Nephron progenitor cell (in vitro differentiated cells): Measurements from ENCODE around the gene LDB1.
A peak's percentile ranks its signal among the peaks of the same experiment; 100 is the strongest.

Experiments
- DNase-seq: peaks from one replicate; pipeline ENCODE4 v3.0.0; 2021
- H3K27ac Mint-ChIP-seq: 2 replicates; pipeline ENCODE4 v1.8.0; 2021; ENCODE audit warnings: mild to moderate bottlenecking, moderate library complexity, mixed read lengths
- H3K27me3 Mint-ChIP-seq: 2 replicates; pipeline ENCODE4 v1.8.0; 2021; ENCODE audit warnings: mild to moderate bottlenecking, low read depth, mixed read lengths; ENCODE audit not compliant: poor library complexity
- H3K36me3 Mint-ChIP-seq: 2 replicates; pipeline ENCODE4 v1.8.0; 2021; ENCODE audit warnings: low read depth, mixed read lengths
- H3K4me1 Mint-ChIP-seq: 2 replicates; pipeline ENCODE4 v1.8.0; 2021; ENCODE audit warnings: mixed read lengths
- H3K4me3 Mint-ChIP-seq: 2 replicates; pipeline ENCODE4 v1.8.0; 2021; ENCODE audit warnings: mild to moderate bottlenecking, moderate library complexity, mixed read lengths
- H3K9me3 Mint-ChIP-seq: 2 replicates; pipeline ENCODE4 v1.8.0; 2021; ENCODE audit warnings: mild to moderate bottlenecking, moderate library complexity, mixed read lengths
- CTCF ChIP-seq: fragments of 200-600 bp; sonication (generic); IDR thresholded peaks from 2 replicates; pipeline ENCODE4 v1.5.0; 2021; ENCODE audit warnings: antibody characterized with exemption

The LDB1 gene

GRCh38 chr10:102140913-102141540 lies 20.9 kb upstream of the LDB1 start:
- DNase-seq: no peak
- no peak overlapping the region for H3K4me3 Mint-ChIP-seq
- peaks cover 65% of the 10 kb centered on the region for H3K36me3 Mint-ChIP-seq
- no peak overlapping the region for H3K27ac Mint-ChIP-seq
- H3K9me3 Mint-ChIP-seq: no peaks in the 10 kb centered on the region
- no peaks in the 10 kb centered on the region for H3K27me3 Mint-ChIP-seq
- no peak for TF ChIP-seq CTCF
- H3K4me1 Mint-ChIP-seq: peaks cover 17% of the 10 kb centered on the region

- no peak for DNase-seq
- no peak for TF ChIP-seq CTCF
- Mint-ChIP-seq H3K27me3 (no peaks in the 10 kb centered on the region), H3K36me3 (peaks cover 61% of the 10 kb centered on the region), H3K4me3 (no peak overlapping the region), H3K27ac (peak overlapping the region; percentile 78), H3K4me1 (peaks cover 26% of the 10 kb centered on the region), H3K9me3 (no peaks in the 10 kb centered on the region)
These were observed 20.1 kb upstream of the LDB1 start for GRCh38 chr10:102140218-102140617.

GRCh38 chr10:102139281-102140110 lies 19.3 kb upstream of the LDB1 start:
- H3K36me3 Mint-ChIP-seq: peaks cover 56% of the 10 kb centered on the region
- H3K27me3 Mint-ChIP-seq: no peaks in the 10 kb centered on the region
- peaks cover 33% of the 10 kb centered on the region for H3K4me1 Mint-ChIP-seq
- no peaks in the 10 kb centered on the region for H3K9me3 Mint-ChIP-seq
- DNase-seq: no peak
- H3K4me3 Mint-ChIP-seq: no peak overlapping the region
- TF ChIP-seq CTCF: no peak
- no peak overlapping the region for H3K27ac Mint-ChIP-seq

GRCh38 chr10:102135956-102136526 lies 15.9 kb upstream of the LDB1 start:
- TF ChIP-seq CTCF: no peak
- Mint-ChIP-seq H3K4me1 (peaks cover 43% of the 10 kb centered on the region), H3K4me3 (no peak overlapping the region), H3K9me3 (no peaks in the 10 kb centered on the region), H3K27me3 (no peaks in the 10 kb centered on the region), H3K27ac (peak overlapping the region; percentile 68), H3K36me3 (peaks cover 27% of the 10 kb centered on the region)
- DNase-seq: no peak

- Mint-ChIP-seq H3K27ac (peak overlapping the region; percentile 94), H3K4me1 (peaks cover 43% of the 10 kb centered on the region), H3K4me3 (peak overlapping the region; percentile 93), H3K9me3 (no peaks in the 10 kb centered on the region), H3K27me3 (no peaks in the 10 kb centered on the region), H3K36me3 (peaks cover 11% of the 10 kb centered on the region)
- TF ChIP-seq CTCF: no peak
- no peak for DNase-seq
These were observed 14.2 kb upstream of the LDB1 start for GRCh38 chr10:102134416-102134815.
